Activated CD4-positive, alpha-beta T cell treated with anti-CD3 and anti-CD28 coated beads, Interleukin-2, amount 10 ng/mL, durations not matched to agents 24 days and 14 days (primary cell): ENCODE measurements around the gene PDILT. TPM values are rescaled to one million over a fixed set of nuclear protein-coding genes. Genes with fewer than 3 reads are reported as not detected.
"Not testable (repeated sequence)": the region's sequence is repeated elsewhere in the genome, so short reads cannot be mapped to it uniquely, and the experiment has no call there.

Experiments
- DNase-seq: peaks from one replicate; pipeline ENCODE4 v3.0.0; 2022
- H3K27ac Mint-ChIP-seq: one replicate; pipeline ENCODE4 v1.8.0; 2022; ENCODE audit warnings: mild to moderate bottlenecking, mixed read lengths
- H3K27me3 Mint-ChIP-seq: one replicate; pipeline ENCODE4 v1.8.0; 2022; ENCODE audit warnings: mixed read lengths
- H3K36me3 Mint-ChIP-seq: one replicate; pipeline ENCODE4 v1.8.0; 2022; ENCODE audit warnings: low read depth, mild to moderate bottlenecking, mixed read lengths
- H3K4me1 Mint-ChIP-seq: one replicate; pipeline ENCODE4 v1.8.0; 2021; ENCODE audit warnings: mixed read lengths
- H3K4me3 Mint-ChIP-seq: one replicate; pipeline ENCODE4 v1.8.0; 2022; ENCODE audit warnings: mild to moderate bottlenecking, moderate library complexity, mixed read lengths
- H3K9me3 Mint-ChIP-seq: one replicate; pipeline ENCODE4 v1.8.0; 2021; ENCODE audit warnings: mixed read lengths
- intact Hi-C: fragments of 100-400 bp; cut with micrococcal nuclease; formaldehyde crosslinking; loops from one replicate; pipeline ENCODE4 v1.15.1; 2023
- total RNA-seq: library from RNA; stranded (reverse); gene quantifications from 2 replicates; pipeline ENCODE4 v1.2.3, GENCODE V29; 2022

Gene PDILT
- total RNA-seq, 1 donor from 2014 or later, result not detected

DNA sequence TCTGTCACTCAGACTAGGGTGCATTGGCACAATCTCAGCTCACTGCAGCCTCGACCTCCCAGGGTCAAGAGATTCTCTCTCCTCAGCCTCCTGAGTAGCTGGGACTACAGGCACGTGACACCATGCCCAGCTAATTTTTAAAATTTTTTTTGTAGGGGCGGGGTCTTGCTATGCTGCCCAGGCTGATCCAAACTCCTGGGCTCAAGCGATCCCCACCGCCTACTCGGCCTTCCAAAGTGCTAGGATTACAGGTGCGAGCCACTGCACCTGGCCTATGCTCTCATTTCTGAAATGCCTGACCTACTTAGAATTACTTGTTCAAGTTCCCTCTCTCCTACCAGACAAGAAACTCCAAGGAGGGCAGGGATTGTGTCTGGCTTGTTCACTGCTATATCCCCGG, 72.1 kb downstream of the PDILT start:
- DNase-seq, result no peak
- Mint-ChIP-seq H3K27ac (no peak overlapping the region), H3K27me3 (no peaks in the 10 kb centered on the region), H3K9me3 (no peaks in the 10 kb centered on the region), H3K36me3 (no peaks in the 10 kb centered on the region), H3K4me3 (no peak overlapping the region), H3K4me1 (no peaks in the 10 kb centered on the region)
- intact Hi-C loops, result no loop called here

DNA sequence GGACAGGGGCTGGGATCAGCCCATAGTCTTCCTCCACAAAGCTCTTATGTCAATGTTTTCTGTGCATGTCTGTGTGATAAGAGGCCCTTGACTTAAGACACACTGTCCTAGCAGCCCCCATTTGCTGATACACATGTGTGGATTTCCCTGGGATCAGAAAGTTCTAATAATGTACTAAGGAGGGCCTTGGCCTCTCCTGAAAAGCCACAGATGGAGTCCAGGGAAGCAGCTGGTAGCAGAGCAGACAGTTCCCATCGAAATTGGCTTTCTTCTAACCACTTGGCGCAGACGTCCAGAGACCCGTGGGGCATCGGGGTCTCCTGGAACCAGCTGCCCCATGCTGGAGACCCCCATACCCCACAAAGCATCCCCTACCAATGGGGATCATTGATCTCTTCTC, 72.9 kb downstream of the PDILT start:
- no peaks in the 10 kb centered on the region for H3K4me1 Mint-ChIP-seq
- H3K9me3 Mint-ChIP-seq, result no peaks in the 10 kb centered on the region
- no peaks in the 10 kb centered on the region for H3K27me3 Mint-ChIP-seq
- DNase-seq, result no peak
- no peak overlapping the region for H3K27ac Mint-ChIP-seq
- H3K4me3 Mint-ChIP-seq, result no peak overlapping the region
- no peaks in the 10 kb centered on the region for H3K36me3 Mint-ChIP-seq
- intact Hi-C loops, result no loop called here

GRCh38 chr16:20329392-20330138, 75.0 kb downstream of the PDILT start:
- intact Hi-C loops, result no loop called here
- H3K27me3 Mint-ChIP-seq, result no peaks in the 10 kb centered on the region
- no peaks in the 10 kb centered on the region for H3K9me3 Mint-ChIP-seq
- no peak for DNase-seq
- H3K4me1 Mint-ChIP-seq, result no peaks in the 10 kb centered on the region
- H3K4me3 Mint-ChIP-seq, result no peak overlapping the region
- H3K27ac Mint-ChIP-seq, result no peak overlapping the region
- no peaks in the 10 kb centered on the region for H3K36me3 Mint-ChIP-seq

GRCh38 chr16:20327444-20328041, 77.0 kb downstream of the PDILT start, which contains the start of gene GP2:
TSS of gene GP2 (minus strand) at chr16:20327513. CDS start at chr16:20326431, 1,082 bp downstream.
- no peak within 1 kb of the TSS for H3K27ac Mint-ChIP-seq
- no peak within 1 kb of the TSS for H3K4me3 Mint-ChIP-seq
- intact Hi-C loops, result no loop called here

GRCh38 chr16:20326321-20326720, 78.2 kb downstream of the PDILT start:
- Mint-ChIP-seq H3K9me3 (no peaks in the 10 kb centered on the region), H3K27me3 (no peaks in the 10 kb centered on the region), H3K27ac (no peak overlapping the region), H3K36me3 (no peaks in the 10 kb centered on the region), H3K4me1 (no peaks in the 10 kb centered on the region), H3K4me3 (no peak overlapping the region)
- no peak for DNase-seq
- intact Hi-C loops, result no loop called here

More at GRCh38 chr16:20327444-20328041, 77.0 kb downstream of the PDILT start, which contains the start of gene GP2:
- Mint-ChIP-seq H3K27me3 (no peaks in the 10 kb centered on the region), H3K36me3 (no peaks in the 10 kb centered on the region), H3K9me3 (no peaks in the 10 kb centered on the region), H3K4me1 (no peaks in the 10 kb centered on the region)
- no peak for DNase-seq

- no peaks in the 10 kb centered on the region for H3K27me3 Mint-ChIP-seq
- H3K4me1 Mint-ChIP-seq, result no peaks in the 10 kb centered on the region
- no peaks in the 10 kb centered on the region for H3K36me3 Mint-ChIP-seq
- no peaks in the 10 kb centered on the region for H3K9me3 Mint-ChIP-seq
- intact Hi-C loops, result no loop called here
- no peak for DNase-seq
- no peak overlapping the region for H3K27ac Mint-ChIP-seq
- H3K4me3 Mint-ChIP-seq, result no peak overlapping the region
These were observed 79.5 kb downstream of the PDILT start for GRCh38 chr16:20325005-20325404.

GRCh38 chr16:20323591-20324117, 80.9 kb downstream of the PDILT start:
- no peaks in the 10 kb centered on the region for H3K9me3 Mint-ChIP-seq
- intact Hi-C loops, result no loop called here
- no peak for DNase-seq

GRCh38 chr16:20322696-20323095, 81.8 kb downstream of the PDILT start:
- intact Hi-C loops, result no loop called here
- Mint-ChIP-seq H3K9me3 (no peaks in the 10 kb centered on the region), H3K4me3 (no peak overlapping the region), H3K27me3 (no peaks in the 10 kb centered on the region), H3K36me3 (no peaks in the 10 kb centered on the region), H3K4me1 (no peaks in the 10 kb centered on the region), H3K27ac (no peak overlapping the region)
- no peak for DNase-seq

More at GRCh38 chr16:20323591-20324117, 80.9 kb downstream of the PDILT start:
- Mint-ChIP-seq H3K27ac (no peak overlapping the region), H3K27me3 (no peaks in the 10 kb centered on the region), H3K4me3 (no peak overlapping the region), H3K36me3 (no peaks in the 10 kb centered on the region), H3K4me1 (no peaks in the 10 kb centered on the region)

DNA sequence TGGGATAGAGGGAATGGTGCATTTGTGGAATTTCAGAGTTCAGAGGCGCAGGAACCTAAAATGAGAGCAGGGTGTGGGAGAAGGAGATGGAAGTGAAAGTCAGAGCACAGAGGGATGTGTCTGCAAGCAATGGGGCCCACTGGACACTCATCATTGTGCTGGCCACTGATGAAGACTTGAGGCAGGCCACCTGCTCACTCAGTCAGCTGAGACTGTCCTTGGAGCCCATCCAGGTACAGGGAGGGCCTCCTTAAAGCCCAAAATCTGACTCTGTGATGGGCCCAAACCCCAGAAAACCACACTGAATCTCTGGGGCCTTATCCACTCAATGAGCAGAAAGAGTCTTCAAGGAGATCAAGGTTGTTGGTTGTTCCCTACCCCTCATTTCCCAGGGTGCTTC, 82.9 kb downstream of the PDILT start:
- no peaks in the 10 kb centered on the region for H3K36me3 Mint-ChIP-seq
- H3K9me3 Mint-ChIP-seq, result no peaks in the 10 kb centered on the region
- no peak overlapping the region for H3K4me3 Mint-ChIP-seq
- no peak overlapping the region for H3K27ac Mint-ChIP-seq
- no peak for DNase-seq
- intact Hi-C loops, result no loop called here
- no peaks in the 10 kb centered on the region for H3K4me1 Mint-ChIP-seq
- no peaks in the 10 kb centered on the region for H3K27me3 Mint-ChIP-seq

DNA sequence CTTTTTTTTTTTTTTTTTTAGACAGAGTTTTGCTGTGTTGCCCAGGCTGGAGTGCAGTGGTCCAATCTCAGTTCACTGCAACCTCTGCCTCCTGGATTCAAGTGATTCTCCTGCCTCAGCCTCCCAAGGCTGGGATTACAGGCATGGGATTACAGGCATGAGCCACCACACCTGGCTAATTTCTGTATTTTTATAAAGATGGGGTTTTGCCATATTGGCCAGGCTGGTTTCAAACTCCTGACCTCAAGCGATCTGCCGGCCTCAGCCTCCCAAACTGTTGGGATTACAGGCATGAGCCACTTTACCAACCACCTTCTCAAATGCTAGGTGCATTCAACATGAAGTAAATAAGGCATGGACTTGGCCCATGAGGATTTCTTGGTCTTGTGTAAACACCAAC, 83.5 kb downstream of the PDILT start:
- H3K9me3 Mint-ChIP-seq, intact Hi-C loops, H3K36me3 Mint-ChIP-seq, H3K4me3 Mint-ChIP-seq, H3K4me1 Mint-ChIP-seq, H3K27me3 Mint-ChIP-seq, H3K27ac Mint-ChIP-seq, DNase-seq: not testable (repeated sequence)

DNA sequence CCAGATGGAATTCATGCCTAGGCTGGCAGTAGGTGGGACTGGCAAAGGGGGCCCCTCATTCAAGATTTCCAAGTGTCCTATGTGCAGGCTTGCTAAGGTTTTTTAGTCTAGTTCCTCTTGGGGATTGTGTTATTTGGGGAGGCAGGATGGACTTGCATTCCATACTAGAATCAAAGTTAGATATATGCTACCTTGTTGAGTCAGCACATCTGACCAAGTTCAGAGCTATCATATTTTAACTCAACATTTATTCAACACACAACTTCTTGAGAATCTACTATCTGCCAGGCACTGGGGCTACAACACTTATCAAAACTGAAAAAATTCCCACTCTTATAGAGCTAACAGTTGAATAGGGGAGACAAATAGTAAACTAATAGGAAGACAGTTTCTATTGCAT, 83.9 kb downstream of the PDILT start:
- Mint-ChIP-seq H3K27me3 (no peaks in the 10 kb centered on the region), H3K36me3 (no peaks in the 10 kb centered on the region), H3K27ac (no peak overlapping the region), H3K4me1 (no peaks in the 10 kb centered on the region), H3K4me3 (no peak overlapping the region), H3K9me3 (no peaks in the 10 kb centered on the region)
- no peak for DNase-seq
- intact Hi-C loops, result no loop called here

DNA sequence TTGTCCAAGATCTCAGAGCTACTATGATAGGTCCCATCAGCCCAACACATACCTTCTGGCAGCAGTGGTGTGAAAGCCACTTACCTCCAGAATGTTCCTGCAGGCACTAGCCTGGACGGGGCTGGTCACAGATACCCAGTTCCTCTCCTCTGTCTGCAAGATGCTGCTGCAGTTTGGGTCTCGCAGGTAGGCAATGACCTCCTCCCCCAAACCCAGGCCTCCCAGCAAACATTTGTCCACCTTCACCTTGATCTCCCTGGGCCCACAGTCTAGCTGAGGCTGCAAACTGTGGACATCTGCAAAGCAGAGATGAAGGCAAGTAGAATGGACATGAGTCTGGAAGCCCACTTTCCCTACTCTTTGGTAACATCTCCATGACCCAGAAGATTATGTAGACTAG, 84.4 kb downstream of the PDILT start:
- Mint-ChIP-seq H3K9me3 (no peaks in the 10 kb centered on the region), H3K36me3 (no peaks in the 10 kb centered on the region), H3K4me3 (no peak overlapping the region), H3K27ac (no peak overlapping the region), H3K4me1 (no peaks in the 10 kb centered on the region), H3K27me3 (no peaks in the 10 kb centered on the region)
- DNase-seq, result no peak
- intact Hi-C loops, result no loop called here

- intact Hi-C loops, result no loop called here
- Mint-ChIP-seq H3K9me3 (no peaks in the 10 kb centered on the region), H3K36me3 (no peaks in the 10 kb centered on the region), H3K4me3 (no peak overlapping the region), H3K4me1 (no peaks in the 10 kb centered on the region), H3K27me3 (no peaks in the 10 kb centered on the region), H3K27ac (no peak overlapping the region)
- no peak for DNase-seq
These were observed 85.1 kb downstream of the PDILT start for GRCh38 chr16:20319406-20319805.

GRCh38 chr16:20318437-20318836, 86.1 kb downstream of the PDILT start:
- Mint-ChIP-seq H3K36me3 (no peaks in the 10 kb centered on the region), H3K4me1 (no peaks in the 10 kb centered on the region), H3K9me3 (no peaks in the 10 kb centered on the region), H3K27me3 (no peaks in the 10 kb centered on the region), H3K4me3 (no peak overlapping the region), H3K27ac (no peak overlapping the region)
- intact Hi-C loops, result no loop called here
- no peak for DNase-seq
